Ascending aorta (tissue), 2 donors: ENCODE measurements around the gene UTS2R. TPM values are rescaled to one million over a fixed set of nuclear protein-coding genes. Genes with fewer than 3 reads are reported as not detected.
A peak's percentile ranks its signal among the peaks of the same experiment; 100 is the strongest.

ENCODE experiments used
- DNase-seq, 2 donors: peaks; one replicate each; pipeline ENCODE4 v3.0.0-alpha.2; 2019; ENCODE audit warnings: low spot score in 2 of 2
- H3K27ac ChIP-seq, 2 donors: fragments of 200-600 bp; sonication (generic); one replicate each; pipeline ENCODE4 v1.5.1; 2016 to 2017; ENCODE audit warnings: mild to moderate bottlenecking in 1 of 2
- H3K27me3 ChIP-seq: fragments of 200-600 bp; sonication (generic); one replicate; pipeline ENCODE4 v1.5.1; 2017
- H3K36me3 ChIP-seq, 2 donors: fragments of 200-600 bp; sonication (generic); one replicate each; pipeline ENCODE4 v1.5.1; 2016
- H3K4me1 ChIP-seq, 2 donors: fragments of 200-600 bp; sonication (generic); one replicate each; pipeline ENCODE4 v1.5.1; 2016 to 2017; ENCODE audit warnings: mild to moderate bottlenecking in 1 of 2
- H3K4me3 ChIP-seq, 2 donors: fragments of 200-600 bp; sonication (generic); one replicate each; pipeline ENCODE4 v1.5.1; 2016 to 2017; ENCODE audit warnings: mild to moderate bottlenecking in 1 of 2
- H3K9me3 ChIP-seq, 2 donors: fragments of 200-600 bp; sonication (generic); one replicate each; pipeline ENCODE4 v1.5.1; 2016
- CTCF ChIP-seq, 3 experiments: fragments of 200-600 bp in 2 of 3; fragments of 450-650 bp in 1 of 3; sonication (generic) in 2 of 3; IDR thresholded peaks; one replicate each; pipeline ENCODE4 v1.5.1; 2016 to 2019; ENCODE audit warnings: antibody characterized with exemption in 3 of 3, mild to moderate bottlenecking in 1 of 3, moderate library complexity in 1 of 3
- intact Hi-C: fragments of 100-400 bp; cut with DNase I; formaldehyde crosslinking; loops from one replicate; pipeline ENCODE4 v1.15.1; 2023
- total RNA-seq: library from RNA; depleted of rRNA; stranded (reverse); fragments of >200 nt; gene quantifications from one replicate; pipeline ENCODE4 v1.1.0, GENCODE V29; 2016

UTS2R gene
- total RNA-seq, 1 donor from 2014 or later: not detected

- Histone ChIP-seq H3K36me3 (no peaks in the 10 kb centered on the region), H3K27me3 (peaks cover 3% of the 10 kb centered on the region), H3K4me1 (peaks cover 18% of the 10 kb centered on the region in 2 donors), H3K27ac (no peak overlapping the region), H3K9me3 (no peaks in the 10 kb centered on the region), H3K4me3 (peak overlapping the region; percentile 15 to 16)
- intact Hi-C loops: no loop called here
- peak; percentile 31 to 78 for DNase-seq
- no peak for TF ChIP-seq CTCF (IDR thresholded peaks at IDR 0.05)
Measured at GRCh38 chr17:82384730-82385481, 13.3 kb downstream of the UTS2R start.

- no peak for DNase-seq
- Histone ChIP-seq H3K27ac (no peak overlapping the region), H3K9me3 (no peaks in the 10 kb centered on the region), H3K27me3 (no peaks in the 10 kb centered on the region), H3K36me3 (no peaks in the 10 kb centered on the region), H3K4me3 (peak overlapping the region; percentile 14 to 16), H3K4me1 (peaks cover 18% of the 10 kb centered on the region in 2 donors)
- no peak for TF ChIP-seq CTCF (IDR thresholded peaks at IDR 0.05)
- intact Hi-C loops: no loop called here
Measured at GRCh38 chr17:82385559-82386254, 14.1 kb downstream of the UTS2R start.

GRCh38 chr17:82386255-82386831 is 14.8 kb downstream of the UTS2R start:
- peaks cover 0 to under 1% of the 10 kb centered on the region in 2 donors for H3K36me3 ChIP-seq
- DNase-seq: no peak
- intact Hi-C loops: no loop called here
- TF ChIP-seq CTCF (IDR thresholded peaks at IDR 0.05): no peak
- no peaks in the 10 kb centered on the region for H3K9me3 ChIP-seq
- no peak overlapping the region for H3K4me3 ChIP-seq
- peaks cover 18% of the 10 kb centered on the region in 2 donors for H3K4me1 ChIP-seq
- no peaks in the 10 kb centered on the region for H3K27me3 ChIP-seq
- no peak overlapping the region for H3K27ac ChIP-seq

- peaks cover 2 to 7% of the 10 kb centered on the region in 2 donors for H3K36me3 ChIP-seq
- peaks cover 18% of the 10 kb centered on the region in 2 donors for H3K4me1 ChIP-seq
- intact Hi-C loops: no loop called here
- no peak for DNase-seq
- no peaks in the 10 kb centered on the region for H3K27me3 ChIP-seq
- H3K27ac ChIP-seq: no peak overlapping the region
- H3K9me3 ChIP-seq: no peaks in the 10 kb centered on the region
- TF ChIP-seq CTCF (IDR thresholded peaks at IDR 0.05): no peak
- no peak overlapping the region for H3K4me3 ChIP-seq
Measured at GRCh38 chr17:82386881-82387704, 15.5 kb downstream of the UTS2R start.

- Histone ChIP-seq H3K4me1 (peaks cover 18% of the 10 kb centered on the region in 2 donors), H3K9me3 (no peaks in the 10 kb centered on the region), H3K4me3 (no peak overlapping the region), H3K27me3 (no peaks in the 10 kb centered on the region), H3K36me3 (peaks cover 8 to 13% of the 10 kb centered on the region in 2 donors), H3K27ac (no peak overlapping the region)
- intact Hi-C loops: no loop called here
- TF ChIP-seq CTCF (IDR thresholded peaks at IDR 0.05): no peak
- DNase-seq: no peak
Measured at GRCh38 chr17:82387705-82388106, 16.1 kb downstream of the UTS2R start.
